H1 (cell line): Measurements from ENCODE around the gene PLS3. TPM values are rescaled to one million over a fixed set of nuclear protein-coding genes. Genes with fewer than 3 reads are reported as not detected.

Experiments
- CTCF ChIA-PET: fragments of 300-600 bp; sonication (Branson Sonifier 250); formaldehyde crosslinking; loops from one replicate; lab custom pipeline; 2021; ENCODE audit not compliant: partially characterized antibody; lab: Charles Lee
- POLR2A ChIA-PET: fragments of 300-600 bp; sonication (Branson Sonifier 250); formaldehyde crosslinking; loops from one replicate; lab custom pipeline; 2021; ENCODE audit warnings: inconsistent platforms; ENCODE audit not compliant: partially characterized antibody; lab: Charles Lee
- DNase-seq, 2 experiments: peaks; one replicate each; pipeline versions ENCODE4 v3.0.0 to v3.0.0-alpha.2; 2010 to 2022; ENCODE audit warnings: low spot score in 2 of 2, low read depth in 1 of 2, mixed read lengths in 1 of 2
- FAIRE-seq: peaks from 2 replicates; lab custom pipeline; 2011; peaks lifted over from hg19 to GRCh38; lab: Jason Lieb, UNC
- H2AFZ ChIP-seq: 2 replicates; pipeline ENCODE4 v1.8.1; 2012; ENCODE audit warnings: low read length, inconsistent platforms
- H2AK5ac ChIP-seq: 2 replicates; pipeline ENCODE4 v1.6.1; 2013; ENCODE audit warnings: low read depth, low read length
- H2BK120ac ChIP-seq: replicated peaks from 2 replicates; pipeline ENCODE3; 2013; ENCODE audit warnings: low read depth, low read length, inconsistent platforms
- H2BK12ac ChIP-seq: 2 replicates; pipeline ENCODE4 v1.6.1; 2013; ENCODE audit warnings: low read depth, low read length
- H2BK15ac ChIP-seq: 2 replicates; pipeline ENCODE4 v1.6.1; 2013; ENCODE audit warnings: low read length
- H2BK20ac ChIP-seq: 2 replicates; pipeline ENCODE4 v1.6.1; 2013; ENCODE audit warnings: low read length
- H2BK5ac ChIP-seq: 2 replicates; pipeline ENCODE4 v1.6.1; 2013; ENCODE audit warnings: low read depth, low read length
- H3K14ac ChIP-seq: 2 replicates; pipeline ENCODE4 v1.6.1; 2013; ENCODE audit warnings: inconsistent platforms; ENCODE audit not compliant: insufficient read length
- H3K18ac ChIP-seq: 2 replicates; pipeline ENCODE4 v1.6.1; 2013; ENCODE audit warnings: low read length; ENCODE audit errors: extremely low read depth
- H3K23ac ChIP-seq: 2 replicates; pipeline ENCODE4 v1.6.1; 2013; ENCODE audit warnings: inconsistent platforms; ENCODE audit not compliant: insufficient read length
- H3K23me2 ChIP-seq: 2 replicates; pipeline ENCODE4 v1.6.1; 2013; ENCODE audit warnings: low read depth, low read length
- H3K27ac ChIP-seq: 2 replicates; pipeline ENCODE4 v1.6.1; 2011; ENCODE audit warnings: low read depth, low read length, inconsistent platforms
- H3K27me3 ChIP-seq, 4 experiments: replicated peaks in 1 of 4; 1 replicate in 1 of 4; 2 replicates in 3 of 4; pipeline versions ENCODE4 v1.6.1 to v1.8.1; 2011 to 2013; ENCODE audit warnings: low read length in 3 of 4, mild to moderate bottlenecking in 3 of 4, inconsistent platforms in 2 of 4, mixed read lengths in 2 of 4, moderate library complexity in 1 of 4; ENCODE audit not compliant: control insufficient read depth in 3 of 4, insufficient read depth in 3 of 4; ENCODE audit errors: extremely low read depth in 1 of 4
- H3K36me3 ChIP-seq, 4 experiments: 2 replicates each; pipeline versions ENCODE4 v1.6.1 to v1.8.1; 2011 to 2013; ENCODE audit warnings: mild to moderate bottlenecking in 4 of 4, low read length in 3 of 4, moderate library complexity in 2 of 4, control low read depth in 1 of 4, inconsistent platforms in 1 of 4; ENCODE audit not compliant: insufficient read depth in 4 of 4, control insufficient read depth in 2 of 4
- H3K4ac ChIP-seq: replicated peaks from 2 replicates; pipeline ENCODE3; 2013; ENCODE audit warnings: low read length, low read depth, mixed read lengths, inconsistent platforms; ENCODE audit not compliant: insufficient read length
- H3K4me1 ChIP-seq, 4 experiments: replicated peaks in 1 of 4; 1 replicate in 1 of 4; 2 replicates in 3 of 4; pipeline versions ENCODE4 v1.6.1 to v1.8.1; 2011 to 2013; ENCODE audit warnings: low read length in 3 of 4, inconsistent platforms in 2 of 4, mixed read lengths in 1 of 4; ENCODE audit not compliant: insufficient read depth in 4 of 4, control insufficient read depth in 3 of 4
- H3K4me2 ChIP-seq, 2 experiments: 2 replicates each; pipeline versions ENCODE4 v1.6.1 to v1.8.1; 2011 to 2013; ENCODE audit warnings: low read depth in 2 of 2, low read length in 2 of 2, control low read depth in 1 of 2, inconsistent platforms in 1 of 2, mild to moderate bottlenecking in 1 of 2; ENCODE audit not compliant: insufficient read depth in 1 of 2
- H3K4me3 ChIP-seq, 4 experiments: fragments of 200-600, 300-600 bp in 1 of 4; sonication (generic), shearing (Covaris generic), sonication (Bioruptor Twin) in 1 of 4; 2 replicates each; pipeline versions ENCODE4 v1.5.1 to v1.8.1; 2011 to 2016; ENCODE audit warnings: low read length in 4 of 4, low read depth in 3 of 4, control low read depth in 2 of 4, inconsistent platforms in 2 of 4, mild to moderate bottlenecking in 2 of 4, mixed read lengths in 1 of 4, moderate library complexity in 1 of 4; ENCODE audit not compliant: insufficient read depth in 2 of 4; ENCODE audit errors: extremely low read depth in 1 of 4
- H3K56ac ChIP-seq: replicated peaks from 2 replicates; pipeline ENCODE3; 2013; ENCODE audit warnings: low read depth, mild to moderate bottlenecking, mixed read lengths, low read length, inconsistent platforms; ENCODE audit not compliant: insufficient read length
- H3K79me1 ChIP-seq: 2 replicates; pipeline ENCODE4 v1.6.1; 2013; ENCODE audit warnings: low read depth, low read length, control low read depth
- H3K79me2 ChIP-seq, 2 experiments: 2 replicates each; pipeline versions ENCODE4 v1.6.1 to v1.8.1; 2012 to 2013; ENCODE audit warnings: low read length in 2 of 2, mild to moderate bottlenecking in 2 of 2, inconsistent platforms in 1 of 2; ENCODE audit not compliant: insufficient read depth in 2 of 2, control insufficient read depth in 1 of 2
- H3K9ac ChIP-seq, 4 experiments: replicated peaks in 1 of 4; 1 replicate in 1 of 4; 2 replicates in 3 of 4; pipeline versions ENCODE4 v1.6.1 to v1.8.1; 2011 to 2013; ENCODE audit warnings: low read depth in 3 of 4, low read length in 3 of 4, control low read depth in 2 of 4, mild to moderate bottlenecking in 2 of 4, moderate library complexity in 2 of 4, inconsistent platforms in 1 of 4; ENCODE audit errors: extremely low read depth in 1 of 4
- H3K9me3 ChIP-seq, 2 experiments: 2 replicates each; pipeline versions ENCODE4 v1.6.1 to v1.8.1; 2012 to 2013; ENCODE audit warnings: mild to moderate bottlenecking in 2 of 2, moderate library complexity in 2 of 2, control low read depth in 1 of 2, inconsistent platforms in 1 of 2, low read depth in 1 of 2, low read length in 1 of 2, mixed read lengths in 1 of 2; ENCODE audit not compliant: insufficient read depth in 2 of 2
- H4K20me1 ChIP-seq, 2 experiments: replicated peaks in 1 of 2; 2 replicates each; pipeline versions ENCODE3 to v1.8.1; 2011 to 2013; ENCODE audit warnings: inconsistent platforms in 2 of 2, low read length in 2 of 2, mild to moderate bottlenecking in 1 of 2; ENCODE audit not compliant: insufficient read depth in 2 of 2, control insufficient read depth in 1 of 2
- H4K5ac ChIP-seq: 2 replicates; pipeline ENCODE4 v1.6.1; 2013; ENCODE audit warnings: low read length, low read depth, mixed read lengths, inconsistent platforms; ENCODE audit not compliant: insufficient read length
- H4K8ac ChIP-seq: 2 replicates; pipeline ENCODE4 v1.8.0; 2013; ENCODE audit warnings: mild to moderate bottlenecking, moderate library complexity, low read length, inconsistent platforms; ENCODE audit not compliant: insufficient read depth; ENCODE audit errors: extremely low read depth
- H4K91ac ChIP-seq: replicated peaks from 2 replicates; pipeline ENCODE3; 2013; ENCODE audit warnings: low read length, mixed read lengths, inconsistent platforms; ENCODE audit not compliant: insufficient read length
- CEBPB ChIP-seq: IDR thresholded peaks from 2 replicates; pipeline ENCODE4 v1.6.1; 2012; ENCODE audit warnings: low read depth, low read length
- CHD1 ChIP-seq: IDR thresholded peaks from 2 replicates; pipeline ENCODE4 v1.6.1; 2012; ENCODE audit warnings: low read depth, low read length, improper control_type of control experiment
- CHD2 ChIP-seq: IDR thresholded peaks from 2 replicates; pipeline ENCODE4 v1.6.1; 2012; ENCODE audit warnings: low read length, improper control_type of control experiment
- E2F6 ChIP-seq: IDR thresholded peaks from 2 replicates; pipeline ENCODE4 v1.6.1; 2012; ENCODE audit warnings: inconsistent platforms
- EGR1 ChIP-seq: IDR thresholded peaks from 2 replicates; pipeline ENCODE4 v1.6.1; 2011; ENCODE audit warnings: low read depth, low read length, borderline replicate concordance
- EP300 ChIP-seq, 2 experiments: IDR thresholded peaks; 1 replicate in 1 of 2; 2 replicates in 1 of 2; pipeline ENCODE4 v1.6.1; 2011 to 2012; ENCODE audit warnings: low read depth in 2 of 2, low read length in 2 of 2, mild to moderate bottlenecking in 2 of 2, borderline replicate concordance in 1 of 2, inconsistent platforms in 1 of 2, moderate library complexity in 1 of 2
- FOSL1 ChIP-seq: IDR thresholded peaks from 2 replicates; pipeline ENCODE4 v1.6.1; 2011; ENCODE audit warnings: mild to moderate bottlenecking, low read depth, low read length, moderate library complexity; ENCODE audit not compliant: insufficient read depth
- GTF2F1 ChIP-seq: IDR thresholded peaks from 2 replicates; pipeline ENCODE4 v1.6.1; 2012; ENCODE audit warnings: low read depth, low read length, improper control_type of control experiment, borderline replicate concordance
- HDAC2 ChIP-seq, 2 experiments: fragments of 300-600 bp in 1 of 2; sonication (generic) in 1 of 2; IDR thresholded peaks; 2 replicates each; pipeline ENCODE4 v1.6.1; 2011 to 2012; ENCODE audit warnings: low read depth in 2 of 2, low read length in 2 of 2, mild to moderate bottlenecking in 2 of 2, moderate library complexity in 2 of 2, borderline replicate concordance in 1 of 2, inconsistent platforms in 1 of 2
- JUN ChIP-seq: IDR thresholded peaks from 2 replicates; pipeline ENCODE4 v1.6.1; 2011; ENCODE audit warnings: low read depth, mild to moderate bottlenecking, improper control_type of control experiment, low read length
- KDM4A ChIP-seq: IDR thresholded peaks from one replicate; pipeline ENCODE4 v1.7.1; 2012; ENCODE audit warnings: low read depth, mild to moderate bottlenecking, moderate library complexity, low read length, inconsistent platforms; ENCODE audit not compliant: severe bottlenecking
- PHF8 ChIP-seq: fragments of 200-600 bp; sonication (generic); conservative IDR thresholded peaks from 2 replicates; pipeline ENCODE4 v1.7.1; 2012; ENCODE audit warnings: low read depth, mild to moderate bottlenecking, inconsistent platforms, low read length, moderate library complexity
- SIX5 ChIP-seq: IDR thresholded peaks from 2 replicates; pipeline ENCODE4 v1.6.1; 2011; ENCODE audit warnings: mild to moderate bottlenecking, low read depth, low read length
- SP4 ChIP-seq: IDR thresholded peaks from 2 replicates; pipeline ENCODE4 v1.6.1; 2012; ENCODE audit warnings: low read length, inconsistent platforms
- TAF7 ChIP-seq: optimal IDR thresholded peaks from 2 replicates; pipeline ENCODE3; 2011; ENCODE audit warnings: low read depth, mild to moderate bottlenecking, inconsistent platforms, low read length, moderate library complexity, borderline replicate concordance
- WGBS, 2 experiments: shearing (Covaris generic) in 1 of 2; methylation state at CpG; one replicate each; pipeline versions ENCODE4 v1.1.6 to v1.1.7; 2013 to 2015; ENCODE audit warnings: low lambda C conversion rate in 2 of 2, mixed read lengths in 2 of 2, inconsistent platforms in 1 of 2, low coverage in 1 of 2, missing lambda C conversion rate in 1 of 2; ENCODE audit not compliant: insufficient replicate concordance in 2 of 2, insufficient coverage in 1 of 2, insufficient read length in 1 of 2; ENCODE audit errors: extremely low coverage in 1 of 2, missing lambda C conversion rate in 1 of 2; 5-methylcytosine and 5-hydroxymethylcytosine counted together
- polyA plus RNA-seq, 7 experiments: library from polyadenylated mRNA; depleted of rRNA in 3 of 7; stranded (reverse) in 5 of 7; unstranded in 2 of 7; fragments of >200 nt in 5 of 7; fragments of 200-250 nt in 2 of 7; gene quantifications; 1 replicate in 5 of 7; 2 replicates in 1 of 7; 4 replicates in 1 of 7; pipeline versions ENCODE4 v1.2.1 to v1.2.3, GENCODE V29; 2011 to 2013; ENCODE audit warnings: missing spikeins in 2 of 7, mixed read lengths in 2 of 7
- total RNA-seq: library from RNA; stranded (reverse); fragmentation: NEBNext Ultra II Directional; extraction: Animal tissue kit (Norgen Biotek cat#: 25700); gene quantifications from 2 replicates; pipeline ENCODE4 v1.2.1, GENCODE V29; 2021

PLS3 gene
- total and polyA plus RNA-seq, 2 of the 8 experiments (the other 6 are each of a cell fraction or from before 2014, with no cell fraction given), result 107 to 185 TPM

GRCh38 chrX:115518113-115518512 lies 42.9 kb upstream of the PLS3 start:
- Histone ChIP-seq H3K23me2 (no peaks in the 10 kb centered on the region), H3K27me3 (no peaks in the 10 kb centered on the region), H4K5ac (no peak overlapping the region), H3K4me1 (no peaks in the 10 kb centered on the region), H4K8ac (no peak overlapping the region), H2AFZ (no peak overlapping the region), H4K20me1 (no peaks in the 10 kb centered on the region), H2AK5ac (no peak overlapping the region), H2BK15ac (no peak overlapping the region), H3K79me1 (no peaks in the 10 kb centered on the region), H3K56ac (no peak overlapping the region), H3K9me3 (no peaks in the 10 kb centered on the region), H2BK12ac (no peak overlapping the region), H2BK5ac (no peak overlapping the region), H3K27ac (no peak overlapping the region), H3K18ac (no peak overlapping the region), H3K4ac (no peak overlapping the region), H3K14ac (no peak overlapping the region), H3K23ac (no peak overlapping the region), H3K79me2 (no peaks in the 10 kb centered on the region), H4K91ac (no peak overlapping the region), H3K4me3 (no peak overlapping the region), H3K9ac (no peak overlapping the region), H2BK20ac (no peak overlapping the region), H3K36me3 (no peaks in the 10 kb centered on the region), H2BK120ac (no peak overlapping the region), H3K4me2 (no peak overlapping the region)
- TF ChIP-seq GTF2F1 (no peak), EP300 (IDR thresholded peaks at IDR 0.05; ENCODE audit: borderline replicate concordance in 1 of 2, low read depth in 2 of 2, low read length in 2 of 2) (no peak), CHD1 (no peak), KDM4A (no peak), EGR1 (no peak), HDAC2 (IDR thresholded peaks at IDR 0.05; ENCODE audit: borderline replicate concordance in 1 of 2, low read depth in 2 of 2, low read length in 2 of 2) (no peak), SP4 (no peak), PHF8 (no peak), CEBPB (no peak), CHD2 (no peak), SIX5 (no peak), E2F6 (no peak), TAF7 (no peak), JUN (no peak), FOSL1 (no peak)
- ChIA-PET CTCF (no interaction called here), POLR2A (no interaction called here)
- FAIRE-seq (no peak), DNase-seq (no peak)
- WGBS, 2 experiments, result 94% methylated on average over 2 of the region's 2 CpGs; no CpG with 5 or more reads in 1 of the 2 experiments
